Type B pancreatic cell (in vitro differentiated cells): ENCODE measurements around the gene PERP. TPM values are rescaled to one million over a fixed set of nuclear protein-coding genes. Genes with fewer than 3 reads are reported as not detected.

Experiments used
- DNase-seq: peaks from one replicate; pipeline ENCODE4 v3.0.0; 2021; ENCODE audit warnings: mixed read lengths; ENCODE audit not compliant: unreplicated experiment; ENCODE audit errors: extremely low spot score
- H3K27ac Mint-ChIP-seq: 2 replicates; pipeline ENCODE4 v1.8.0; 2021; ENCODE audit warnings: mild to moderate bottlenecking, mixed read lengths
- H3K27me3 Mint-ChIP-seq: 2 replicates; pipeline ENCODE4 v1.8.0; 2021; ENCODE audit warnings: mixed read lengths
- H3K36me3 Mint-ChIP-seq: 2 replicates; pipeline ENCODE4 v1.8.0; 2021; ENCODE audit warnings: mixed read lengths
- H3K4me1 Mint-ChIP-seq: one replicate; pipeline ENCODE4 v1.8.0; 2021; ENCODE audit warnings: mixed read lengths; ENCODE audit not compliant: unreplicated experiment
- H3K4me3 Mint-ChIP-seq: 2 replicates; pipeline ENCODE4 v1.8.0; 2021; ENCODE audit warnings: mild to moderate bottlenecking, mixed read lengths
- H3K9me3 Mint-ChIP-seq: 2 replicates; pipeline ENCODE4 v1.8.0; 2021; ENCODE audit warnings: mixed read lengths
- CTCF ChIP-seq: fragments of 200-600 bp; sonication (generic); conservative IDR thresholded peaks from 2 replicates; pipeline ENCODE4 v1.5.0; 2021; ENCODE audit warnings: antibody characterized with exemption, mild to moderate bottlenecking
- total RNA-seq: library from RNA; stranded (reverse); gene quantifications from 2 replicates; pipeline ENCODE4 v1.2.1, GENCODE V29; 2021; ENCODE audit warnings: low replicate concordance

Gene PERP
- total RNA-seq, 1 donor from 2014 or later, result 86.8 TPM

- H3K27ac Mint-ChIP-seq, result no peak overlapping the region
- no peaks in the 10 kb centered on the region for H3K4me1 Mint-ChIP-seq
- no peak overlapping the region for H3K4me3 Mint-ChIP-seq
- no peak for DNase-seq
- H3K27me3 Mint-ChIP-seq, result no peaks in the 10 kb centered on the region
- no peak for TF ChIP-seq CTCF
- peaks cover 3% of the 10 kb centered on the region for H3K36me3 Mint-ChIP-seq
- no peaks in the 10 kb centered on the region for H3K9me3 Mint-ChIP-seq
These were observed 62.8 kb downstream of the PERP start for GRCh38 chr6:138044458-138044857.

Other genes with a start within 250 kb of the PERP start
- gene TNFAIP3, start 240.2 kb downstream of the PERP start, total RNA-seq, result 15.2 and 54.4 TPM in 2 replicates
- gene ARFGEF3, start 54.5 kb upstream of the PERP start, total RNA-seq, result 24.0 and 31.7 TPM in 2 replicates
- gene PBOV1, start 111.1 kb upstream of the PERP start, total RNA-seq, result not detected in 2 replicates